Breast epithelium (tissue), 4 donors: ENCODE data around the gene C6orf118. TPM values are rescaled to one million over a fixed set of nuclear protein-coding genes. Genes with fewer than 3 reads are reported as not detected.

ENCODE experiments used
- DNase-seq, 2 donors: peaks; one replicate each; pipeline ENCODE4 v3.0.0-alpha.2; 2019; ENCODE audit warnings: low spot score in 2 of 2
- H3K27ac ChIP-seq, 2 donors: fragments of 200-600 bp; sonication (generic) in 1 of 2; one replicate each; pipeline ENCODE4 v1.5.1; 2016 to 2019; ENCODE audit warnings: mild to moderate bottlenecking in 1 of 2
- H3K27me3 ChIP-seq, 2 donors: fragments of 200-600 bp; sonication (generic) in 1 of 2; one replicate each; pipeline versions ENCODE4 v1.5.1 to v1.6.0; 2017 to 2019; ENCODE audit warnings: control low read depth in 1 of 2, mild to moderate bottlenecking in 1 of 2
- H3K36me3 ChIP-seq: fragments of 200-600 bp; one replicate; pipeline ENCODE4 v1.5.1; 2019
- H3K4me1 ChIP-seq, 2 donors: fragments of 200-600 bp; sonication (generic); one replicate each; pipeline ENCODE4 v1.5.1; 2016 to 2019; ENCODE audit warnings: control low read depth in 1 of 2
- H3K4me3 ChIP-seq, 3 donors: fragments of 200-600 bp; sonication (generic); 1 replicate in 2 of 3; 2 replicates in 1 of 3; pipeline ENCODE4 v1.5.1; 2016 to 2019; ENCODE audit warnings: mild to moderate bottlenecking in 3 of 3, moderate library complexity in 2 of 3
- H3K9me3 ChIP-seq, 2 donors: fragments of 200-600 bp; sonication (generic) in 1 of 2; one replicate each; pipeline ENCODE4 v1.5.1; 2016 to 2019; ENCODE audit warnings: control low read depth in 1 of 2
- POLR2A ChIP-seq: fragments of 450-650 bp; IDR thresholded peaks from one replicate; pipeline ENCODE4 v1.6.1; 2016; ENCODE audit warnings: antibody characterized with exemption, mild to moderate bottlenecking, moderate library complexity
- POLR2AphosphoS5 ChIP-seq, 3 donors: sonication (generic); formaldehyde crosslinking; IDR thresholded peaks; one replicate each; pipeline ENCODE4 v1.6.1; 2017; ENCODE audit warnings: antibody characterized with exemption in 3 of 3
- intact Hi-C: fragments of 100-400 bp; cut with DNase I; formaldehyde crosslinking; loops from one replicate; pipeline ENCODE4 v1.15.1; 2023; ENCODE audit warnings: low total_unique reads
- total RNA-seq, 3 donors: library from RNA; depleted of rRNA; stranded (reverse); fragments of >200 nt; gene quantifications; one replicate each; pipeline ENCODE4 v1.1.0, GENCODE V29; 2016
- TF ChIP-seq, protein P1 (sequence below), 3 donors: fragments of 450-650 bp; IDR thresholded peaks; one replicate each; pipeline ENCODE4 v1.5.1; 2016 to 2017; ENCODE audit warnings: antibody characterized with exemption in 3 of 3, mild to moderate bottlenecking in 3 of 3, moderate library complexity in 3 of 3

The C6orf118 gene
- total RNA-seq, 3 donors from 2014 or later = not detected

DNA sequence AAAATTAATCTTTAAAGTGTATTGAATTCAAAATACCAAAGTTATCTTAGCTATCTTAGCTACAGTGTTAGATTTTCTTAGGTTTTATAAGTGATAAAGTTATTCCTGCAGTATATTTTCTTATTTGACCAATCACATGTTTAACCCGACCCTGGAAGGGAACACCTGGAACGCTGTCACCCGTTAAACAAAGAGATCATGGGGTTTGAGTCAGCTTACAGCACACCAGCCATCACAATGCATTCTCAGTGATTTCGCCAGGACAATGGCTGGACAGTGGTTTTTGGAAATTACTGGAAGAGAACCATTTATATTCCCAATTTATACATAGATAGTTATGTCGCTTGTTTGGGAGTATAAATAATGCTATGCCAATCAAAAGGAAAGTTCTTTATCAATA, 10.5 kb downstream of the C6orf118 start:
- Histone ChIP-seq H3K4me3 (no peak overlapping the region), H3K27me3 (no peaks in the 10 kb centered on the region), H3K36me3 (no peaks in the 10 kb centered on the region), H3K27ac (no peak overlapping the region), H3K9me3 (no peaks in the 10 kb centered on the region), H3K4me1 (no peaks in the 10 kb centered on the region)
- intact Hi-C loops = no loop called here
- TF ChIP-seq POLR2A = no peak
- no peak for TF ChIP-seq POLR2AphosphoS5 (IDR thresholded peaks at IDR 0.05)
- TF ChIP-seq, protein P1, sequence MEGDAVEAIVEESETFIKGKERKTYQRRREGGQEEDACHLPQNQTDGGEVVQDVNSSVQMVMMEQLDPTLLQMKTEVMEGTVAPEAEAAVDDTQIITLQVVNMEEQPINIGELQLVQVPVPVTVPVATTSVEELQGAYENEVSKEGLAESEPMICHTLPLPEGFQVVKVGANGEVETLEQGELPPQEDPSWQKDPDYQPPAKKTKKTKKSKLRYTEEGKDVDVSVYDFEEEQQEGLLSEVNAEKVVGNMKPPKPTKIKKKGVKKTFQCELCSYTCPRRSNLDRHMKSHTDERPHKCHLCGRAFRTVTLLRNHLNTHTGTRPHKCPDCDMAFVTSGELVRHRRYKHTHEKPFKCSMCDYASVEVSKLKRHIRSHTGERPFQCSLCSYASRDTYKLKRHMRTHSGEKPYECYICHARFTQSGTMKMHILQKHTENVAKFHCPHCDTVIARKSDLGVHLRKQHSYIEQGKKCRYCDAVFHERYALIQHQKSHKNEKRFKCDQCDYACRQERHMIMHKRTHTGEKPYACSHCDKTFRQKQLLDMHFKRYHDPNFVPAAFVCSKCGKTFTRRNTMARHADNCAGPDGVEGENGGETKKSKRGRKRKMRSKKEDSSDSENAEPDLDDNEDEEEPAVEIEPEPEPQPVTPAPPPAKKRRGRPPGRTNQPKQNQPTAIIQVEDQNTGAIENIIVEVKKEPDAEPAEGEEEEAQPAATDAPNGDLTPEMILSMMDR (IDR thresholded peaks at IDR 0.05) = no peak
- DNase-seq = no peak

- no peaks in the 10 kb centered on the region for H3K4me1 ChIP-seq
- no peak overlapping the region for H3K4me3 ChIP-seq
- H3K27me3 ChIP-seq = no peaks in the 10 kb centered on the region
- H3K9me3 ChIP-seq = no peaks in the 10 kb centered on the region
- DNase-seq = no peak
- intact Hi-C loops = no loop called here
- TF ChIP-seq POLR2A (no peak), POLR2AphosphoS5 (IDR thresholded peaks at IDR 0.05) (no peak)
- TF ChIP-seq, protein P1 (IDR thresholded peaks at IDR 0.05) = no peak
- no peak overlapping the region for H3K27ac ChIP-seq
- no peaks in the 10 kb centered on the region for H3K36me3 ChIP-seq
Measured at GRCh38 chr6:165298402-165298801, 11.0 kb downstream of the C6orf118 start.

GRCh38 chr6:165292657-165293056, 16.7 kb downstream of the C6orf118 start:
- Histone ChIP-seq H3K9me3 (peaks cover 3% of the 10 kb centered on the region in 2 donors), H3K27ac (no peak overlapping the region), H3K27me3 (no peaks in the 10 kb centered on the region), H3K36me3 (no peaks in the 10 kb centered on the region), H3K4me1 (no peaks in the 10 kb centered on the region), H3K4me3 (no peak overlapping the region)
- no peak for DNase-seq
- TF ChIP-seq POLR2AphosphoS5 (IDR thresholded peaks at IDR 0.05) = no peak
- TF ChIP-seq, protein P1 (IDR thresholded peaks at IDR 0.05) = no peak
- no peak for TF ChIP-seq POLR2A
- intact Hi-C loops = no loop called here

DNA sequence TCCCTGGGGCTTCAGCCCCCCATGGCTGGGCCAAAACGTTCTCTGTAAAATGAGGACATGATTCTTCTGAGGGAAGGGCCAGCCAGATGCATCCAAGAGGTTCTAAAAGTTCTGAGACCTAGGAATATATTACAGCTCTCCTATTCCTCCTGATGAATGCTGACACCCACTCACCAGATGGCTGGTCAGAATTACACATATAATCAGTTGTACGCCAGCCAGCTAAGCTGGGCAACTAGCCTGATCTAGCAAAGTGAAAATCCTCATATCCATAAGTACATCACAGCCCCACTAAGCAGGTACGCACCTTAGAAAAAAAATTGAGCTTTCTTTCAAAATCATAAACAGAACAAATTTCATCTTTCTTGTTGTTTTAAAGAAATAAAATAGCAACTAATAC, 34.8 kb downstream of the C6orf118 start:
- no peak for DNase-seq
- no peaks in the 10 kb centered on the region for H3K27me3 ChIP-seq

GRCh38 chr6:165272585-165272984, 36.8 kb downstream of the C6orf118 start:
- no peak for TF ChIP-seq POLR2A
- TF ChIP-seq POLR2AphosphoS5 (IDR thresholded peaks at IDR 0.05) = no peak
- TF ChIP-seq, protein P1 (IDR thresholded peaks at IDR 0.05) = no peak
- no peak overlapping the region for H3K4me3 ChIP-seq
- no peak for DNase-seq
- no peaks in the 10 kb centered on the region for H3K27me3 ChIP-seq
- H3K36me3 ChIP-seq = no peaks in the 10 kb centered on the region
- H3K9me3 ChIP-seq = no peaks in the 10 kb centered on the region
- intact Hi-C loops = loop anchor here (10.0 kb wide), 1 partner anchor 1308 kb away; no protein-coding TSS in a partner anchor
- H3K4me1 ChIP-seq = no peaks in the 10 kb centered on the region
- no peak overlapping the region for H3K27ac ChIP-seq

More for the DNA sequence above, 34.8 kb downstream of the C6orf118 start:
- no peaks in the 10 kb centered on the region for H3K9me3 ChIP-seq
- intact Hi-C loops = loop anchor here (10.0 kb wide), 1 partner anchor 1310 kb away; no protein-coding TSS in a partner anchor
- no peak overlapping the region for H3K27ac ChIP-seq
- TF ChIP-seq POLR2A (no peak), POLR2AphosphoS5 (IDR thresholded peaks at IDR 0.05) (no peak)
- TF ChIP-seq, protein P1 (IDR thresholded peaks at IDR 0.05) = no peak
- H3K36me3 ChIP-seq = no peaks in the 10 kb centered on the region
- no peaks in the 10 kb centered on the region for H3K4me1 ChIP-seq
- no peak overlapping the region for H3K4me3 ChIP-seq
